Right forelimb (tissue), 1 donor: ENCODE data around the gene EVI5L.
"Not testable (repeated sequence)": the region's sequence is repeated elsewhere in the genome, so short reads cannot be mapped to it uniquely, and the experiment has no call there.

Experiments
- DNase-seq: peaks from one replicate; pipeline ENCODE4 v3.0.0-alpha.2; 2018

Gene EVI5L

GRCh38 chr19:7829561-7830271 is at the start of gene EVI5L:
Gene EVI5L, plus strand, starts transcription at chr19:7830218. Its CDS starts 16,325 bp downstream, at chr19:7846543.
- peak; percentile 99 for DNase-seq

GRCh38 chr19:7781157-7781556 is 48.9 kb upstream of the EVI5L start:
- no peak for DNase-seq

DNA sequence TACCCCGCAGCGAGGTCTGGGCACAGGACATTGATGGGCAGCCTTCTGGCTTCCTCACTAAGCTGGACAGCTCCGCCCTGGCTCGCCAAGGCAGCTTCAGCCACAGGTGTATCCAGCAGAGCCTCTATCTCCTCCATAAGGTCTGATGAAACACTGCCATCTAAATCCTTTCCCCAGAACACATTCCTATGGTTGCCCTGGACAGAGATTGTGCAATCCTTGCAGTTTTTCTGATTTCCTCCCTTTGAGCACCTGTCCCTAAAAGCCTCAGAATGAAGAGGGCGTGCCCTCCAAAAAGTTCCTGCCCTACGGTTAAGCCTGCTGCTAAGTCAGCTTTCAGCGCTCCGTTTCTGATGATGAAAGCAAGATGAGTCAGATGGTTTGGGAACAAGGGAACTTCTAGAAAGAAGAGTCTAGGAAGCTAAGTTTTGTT is 46.0 kb upstream of the EVI5L start:
- no peak for DNase-seq

DNA sequence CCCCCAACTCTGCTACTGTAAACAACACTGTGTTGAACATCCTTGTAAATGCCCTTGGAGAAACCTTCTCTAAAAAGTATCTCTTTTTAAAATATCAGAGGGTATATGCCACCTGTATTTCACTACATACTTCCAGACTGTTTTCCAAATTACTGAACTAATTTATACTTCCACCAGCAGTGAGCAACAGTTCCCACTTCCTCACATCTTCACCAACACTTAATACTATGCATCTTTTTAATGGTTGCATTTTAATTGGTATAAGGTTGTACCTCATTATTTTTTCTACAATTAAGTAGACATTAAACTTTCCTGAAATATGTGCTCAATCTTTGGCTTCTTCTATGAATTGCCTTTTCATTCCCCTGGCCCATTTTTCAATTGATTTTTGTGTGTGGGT is 45.2 kb upstream of the EVI5L start:
- no peak for DNase-seq

DNA sequence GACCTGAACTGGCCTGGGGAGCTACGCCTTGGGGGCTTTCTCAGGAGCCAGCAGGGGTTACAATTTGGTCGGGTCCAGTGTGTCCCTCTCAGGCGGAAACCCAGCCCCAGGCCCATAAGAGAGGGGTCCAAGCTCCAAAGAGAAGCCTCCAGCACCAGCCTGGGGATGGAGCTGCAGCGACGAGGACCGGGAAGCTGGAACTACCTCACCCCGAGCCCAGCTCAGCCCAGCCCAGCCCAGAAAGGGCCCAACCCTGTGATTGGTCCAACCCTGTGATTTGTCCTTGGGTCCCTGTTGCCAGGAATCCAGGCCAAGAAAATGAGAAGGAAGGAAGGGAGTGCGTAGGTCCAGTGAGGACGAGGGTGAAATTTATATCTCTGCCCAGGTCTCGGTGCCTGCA is 42.9 kb upstream of the EVI5L start:
- no peak for DNase-seq

- no peak for DNase-seq
Measured at GRCh38 chr19:7787602-7788177, 42.3 kb upstream of the EVI5L start.

DNA sequence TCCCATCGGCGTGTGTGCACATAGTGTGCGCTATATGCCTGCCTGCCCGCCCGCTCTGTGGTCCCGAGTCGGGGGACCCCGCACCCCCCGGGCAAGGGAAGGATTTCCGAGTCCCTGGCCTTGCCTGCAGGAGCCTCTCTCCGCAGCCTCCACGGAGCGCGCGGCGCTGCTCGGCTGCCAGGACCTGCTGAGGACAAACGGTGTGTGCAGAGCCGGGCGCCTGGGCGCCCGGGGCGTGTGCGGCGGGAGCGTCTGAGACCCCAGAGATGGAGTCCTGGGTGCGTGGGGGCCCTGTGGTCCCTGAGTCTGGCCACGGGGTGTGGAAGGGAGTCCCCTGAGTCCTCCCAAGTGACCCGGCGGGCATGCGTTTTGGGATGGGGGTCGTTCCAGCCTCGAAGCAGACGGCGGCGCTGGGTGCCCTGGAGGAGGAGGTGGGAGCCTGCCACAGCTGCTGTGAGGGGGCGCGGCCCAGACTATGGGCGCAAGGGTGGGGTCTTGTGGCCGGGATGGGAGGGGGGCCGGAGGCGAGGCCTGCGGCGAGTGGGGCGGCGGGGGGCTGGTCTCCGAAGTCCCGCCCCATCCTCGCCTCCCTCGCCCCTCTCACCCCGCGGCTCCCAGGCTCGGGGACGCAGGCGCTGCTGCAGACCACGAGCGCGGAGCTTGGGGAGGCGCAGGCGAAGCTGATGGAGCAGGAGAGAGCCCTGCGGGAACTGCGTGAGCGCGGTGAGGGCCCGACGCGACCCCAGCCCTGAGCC is 41.7 kb upstream of the EVI5L start:
- DNase-seq = no peak

GRCh38 chr19:7788933-7789323 is 41.1 kb upstream of the EVI5L start:
- no peak for DNase-seq

DNA sequence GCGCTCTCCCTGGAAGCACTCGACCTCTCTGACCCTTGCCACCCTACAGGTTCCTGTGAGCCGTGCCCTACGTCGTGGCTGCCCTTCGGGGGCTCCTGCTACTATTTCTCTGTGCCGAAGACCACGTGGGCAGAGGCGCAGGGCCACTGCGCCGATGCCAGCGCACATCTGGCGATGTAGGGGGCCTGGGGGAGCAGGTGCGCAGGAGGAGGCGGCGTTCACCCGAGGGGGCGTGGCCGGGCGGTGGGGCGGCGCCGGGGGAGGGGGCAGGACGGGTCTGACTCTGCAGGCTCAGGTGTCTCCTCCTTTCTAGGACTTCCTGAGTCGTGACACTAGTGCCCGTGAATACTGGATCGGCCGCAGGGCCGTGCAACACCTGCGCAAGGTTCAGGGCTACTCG is 40.6 kb upstream of the EVI5L start:
- DNase-seq = no peak

GRCh38 chr19:7790416-7790815 is 39.6 kb upstream of the EVI5L start:
- DNase-seq = no peak

DNA sequence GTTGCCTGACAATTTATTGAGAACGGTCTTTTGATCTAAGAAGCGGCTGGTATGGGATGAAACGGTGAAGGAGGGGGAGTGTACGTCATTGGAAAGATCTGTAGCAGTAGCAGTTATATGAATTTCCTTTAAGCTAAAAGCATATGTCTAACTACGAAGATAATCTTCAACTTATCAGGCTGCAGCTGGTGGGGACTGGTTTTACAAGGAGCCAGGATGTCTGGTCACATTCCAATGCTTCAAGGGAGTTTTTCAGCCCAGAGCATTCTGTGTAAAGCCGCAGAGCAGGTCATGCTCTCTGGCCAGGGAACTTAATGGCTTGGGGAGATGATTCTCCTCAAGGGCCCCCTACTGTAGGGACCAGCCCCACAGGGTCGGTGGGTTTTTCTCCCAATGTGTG is 37.7 kb upstream of the EVI5L start:
- DNase-seq = no peak

- DNase-seq = not testable (repeated sequence)
Measured at GRCh38 chr19:7792701-7793100, 37.3 kb upstream of the EVI5L start.

DNA sequence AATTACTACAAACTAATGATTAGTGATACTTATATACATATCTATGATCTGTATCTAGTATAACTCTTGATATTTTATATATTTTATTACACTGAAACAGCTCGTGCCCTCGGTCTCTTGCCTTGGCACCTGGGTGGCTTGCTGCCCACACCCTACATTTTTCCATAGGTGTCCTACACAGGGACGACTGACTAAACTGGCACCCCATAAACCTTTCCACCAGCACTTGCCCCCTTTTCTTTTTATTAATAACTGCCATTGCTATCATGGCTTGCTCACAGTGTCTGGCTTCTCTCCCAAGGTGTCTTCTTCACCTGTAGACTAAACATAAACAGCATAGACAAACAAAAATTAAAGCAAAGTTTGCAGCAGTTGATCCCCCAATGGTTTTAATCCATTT is 36.5 kb upstream of the EVI5L start:
- DNase-seq = no peak

GRCh38 chr19:7795555-7796161 is 34.4 kb upstream of the EVI5L start:
- DNase-seq = no peak

- DNase-seq = peak; percentile 59
Measured at GRCh38 chr19:7799640-7800355, 30.2 kb upstream of the EVI5L start.

DNA sequence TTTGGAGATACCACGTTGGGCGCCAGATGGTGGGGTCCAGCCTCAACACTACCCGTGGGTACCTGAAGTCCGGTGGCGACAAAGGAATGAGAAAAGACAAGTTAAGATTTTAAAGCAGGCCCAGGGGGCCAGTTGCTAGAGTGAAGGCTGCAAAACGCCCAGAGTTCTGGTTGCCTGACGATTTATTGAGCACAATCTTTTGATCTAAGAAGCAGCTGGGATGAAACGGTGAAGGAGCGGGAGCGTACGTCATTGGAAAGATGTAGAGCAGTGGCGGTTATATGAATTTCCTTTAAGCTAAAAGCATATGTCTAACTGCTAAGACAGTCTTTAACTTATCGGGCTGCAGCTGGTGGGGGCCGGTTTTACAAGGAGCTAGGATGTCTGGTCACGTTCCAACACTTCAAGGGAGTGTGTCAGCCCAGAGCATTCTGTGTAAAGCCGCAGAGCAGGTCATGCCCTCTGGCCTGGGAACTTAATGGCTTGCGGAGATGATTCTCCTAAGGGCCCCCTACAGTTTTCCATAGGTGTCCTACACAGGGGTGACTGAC is 28.9 kb upstream of the EVI5L start:
- no peak for DNase-seq

- DNase-seq = no peak
Measured at GRCh38 chr19:7806234-7806633, 23.8 kb upstream of the EVI5L start.

- no peak for DNase-seq
Measured at GRCh38 chr19:7806876-7807275, 23.1 kb upstream of the EVI5L start.

GRCh38 chr19:7808108-7808507 is 21.9 kb upstream of the EVI5L start:
- DNase-seq = no peak

DNA sequence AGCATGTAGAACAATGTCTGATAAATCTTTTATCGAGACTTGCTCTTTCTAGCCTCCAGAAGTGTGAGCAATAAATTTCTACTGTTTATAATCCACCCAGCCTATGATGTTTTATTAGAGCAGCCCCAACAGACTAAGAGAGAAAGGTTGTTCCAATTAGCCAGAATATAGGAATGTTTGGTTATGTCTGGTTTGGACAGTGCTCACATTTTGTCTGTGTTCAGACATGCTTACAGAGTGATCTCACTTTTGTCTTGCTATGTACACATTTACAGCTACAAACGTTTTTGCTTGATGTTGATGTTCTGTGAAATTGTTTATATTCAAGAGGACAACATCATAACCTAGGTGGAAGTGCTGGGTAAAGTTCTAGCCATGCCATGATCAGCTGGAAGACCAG is 18.0 kb upstream of the EVI5L start:
- DNase-seq = no peak

DNA sequence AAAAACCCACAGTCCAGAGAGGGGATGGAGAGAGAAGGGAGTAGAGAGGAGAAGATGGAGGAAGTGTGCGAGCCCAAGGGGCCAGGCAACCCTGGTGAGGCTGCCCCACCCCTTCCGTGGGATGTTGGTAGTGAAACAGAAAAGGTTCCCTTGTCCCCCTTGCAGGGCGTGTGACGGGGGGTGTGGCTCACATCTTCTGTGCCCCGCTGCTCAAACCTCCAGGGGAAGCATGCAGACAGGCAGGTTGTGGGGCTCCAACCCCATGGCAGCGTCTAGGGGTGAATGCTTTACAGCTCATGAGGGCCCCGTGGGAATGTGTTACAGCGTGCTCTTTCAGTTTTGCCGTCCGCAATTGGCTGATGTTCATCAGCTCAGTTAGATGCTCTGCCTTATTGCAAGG is 14.7 kb upstream of the EVI5L start:
- no peak for DNase-seq

DNA sequence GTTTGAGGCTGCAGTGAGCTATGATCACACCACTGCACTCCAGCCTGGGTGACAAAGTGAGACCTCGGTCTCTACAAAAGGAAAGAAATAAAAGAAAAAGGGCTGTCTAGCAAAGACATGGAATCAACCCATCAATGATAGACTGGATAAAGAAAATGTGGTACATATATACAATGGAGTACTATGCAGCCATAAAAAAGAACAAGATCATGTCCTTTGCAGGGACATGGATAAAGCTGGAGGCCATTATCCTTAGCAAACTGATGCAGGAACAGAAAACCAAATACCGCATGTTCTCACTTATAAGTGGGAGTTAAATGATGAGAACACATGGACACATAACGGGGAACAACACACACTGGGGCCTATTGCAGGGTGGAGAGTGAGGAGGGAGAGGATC is 14.0 kb upstream of the EVI5L start:
- DNase-seq = not testable (repeated sequence)

DNA sequence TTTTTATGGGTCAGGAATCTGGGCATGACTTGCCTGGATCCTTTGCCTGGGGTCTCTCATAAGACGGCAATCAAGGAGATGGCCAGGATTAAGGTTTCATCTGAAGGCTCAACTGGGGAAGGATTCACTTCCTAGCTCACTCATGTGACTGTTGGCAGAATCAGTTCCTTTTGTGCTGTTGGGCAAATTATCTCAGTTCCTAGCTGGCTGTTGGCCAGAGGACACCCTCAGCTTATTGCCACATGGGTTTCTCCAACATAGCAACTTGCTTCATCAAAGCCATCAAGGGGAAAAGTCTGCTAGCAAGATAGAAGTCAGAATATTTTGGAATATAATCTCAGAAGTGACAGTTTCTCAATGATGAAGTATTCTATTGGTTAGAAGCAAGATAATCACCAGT is 12.2 kb upstream of the EVI5L start:
- no peak for DNase-seq
